Coronary artery (tissue), 2 donors: Measurements from ENCODE around the gene UFC1.

Experiments
- DNase-seq: peaks from one replicate; pipeline ENCODE4 v3.0.0-alpha.2; 2017; ENCODE audit warnings: low spot score
- H3K27ac ChIP-seq, 2 donors: fragments of 200-600 bp; sonication (generic); one replicate each; pipeline ENCODE4 v1.5.1; 2016 to 2019
- H3K4me3 ChIP-seq: fragments of 200-600 bp; sonication (generic); 2 replicates; pipeline ENCODE4 v1.5.1; 2016; ENCODE audit warnings: mild to moderate bottlenecking, moderate library complexity
- CTCF ChIP-seq: fragments of 200-600 bp; sonication (generic); IDR thresholded peaks from one replicate; pipeline ENCODE4 v1.5.1; 2019; ENCODE audit warnings: antibody characterized with exemption

Gene UFC1

GRCh38 chr1:161185732-161186311, 32.0 kb downstream of the UFC1 start:
- DNase-seq, result no peak
- no peak for TF ChIP-seq CTCF
- peak overlapping the region; percentile 21 to 81 for H3K27ac ChIP-seq
- H3K4me3 ChIP-seq, result no peak overlapping the region

- no peak for DNase-seq
- H3K4me3 ChIP-seq, result no peak overlapping the region
- no peak overlapping the region for H3K27ac ChIP-seq
- TF ChIP-seq CTCF, result no peak
These were observed 33.5 kb downstream of the UFC1 start for GRCh38 chr1:161187311-161187710.

- DNase-seq, result no peak
- TF ChIP-seq CTCF, result no peak
- H3K27ac ChIP-seq, result no peak overlapping the region
- no peak overlapping the region for H3K4me3 ChIP-seq
These were observed 34.6 kb downstream of the UFC1 start for GRCh38 chr1:161188381-161188780.

- Histone ChIP-seq H3K4me3 (no peak overlapping the region), H3K27ac (no peak overlapping the region)
- TF ChIP-seq CTCF, result no peak
- no peak for DNase-seq
These were observed 35.3 kb downstream of the UFC1 start for GRCh38 chr1:161189036-161189435.

GRCh38 chr1:161190962-161191521, 37.3 kb downstream of the UFC1 start:
- no peak for TF ChIP-seq CTCF
- no peak for DNase-seq
- Histone ChIP-seq H3K4me3 (no peak overlapping the region), H3K27ac (no peak overlapping the region)

- no peak overlapping the region for H3K27ac ChIP-seq
- no peak overlapping the region for H3K4me3 ChIP-seq
- DNase-seq, result no peak
- no peak for TF ChIP-seq CTCF
These were observed 38.2 kb downstream of the UFC1 start for GRCh38 chr1:161191971-161192370.
